Stimulated activated CD8-positive, alpha-beta memory T cell treated with anti-CD3 and anti-CD28 coated beads, Interleukin-4, amount 100 ng/mL, for 1 hour (primary cell): Measurements from ENCODE around the gene COL6A3.

Experiments used
- DNase-seq, 2 donors: peaks; one replicate each; pipeline ENCODE4 v3.0.0-alpha.2; 2020; ENCODE audit warnings: low read depth in 2 of 2, low spot score in 1 of 2

Gene COL6A3

DNA sequence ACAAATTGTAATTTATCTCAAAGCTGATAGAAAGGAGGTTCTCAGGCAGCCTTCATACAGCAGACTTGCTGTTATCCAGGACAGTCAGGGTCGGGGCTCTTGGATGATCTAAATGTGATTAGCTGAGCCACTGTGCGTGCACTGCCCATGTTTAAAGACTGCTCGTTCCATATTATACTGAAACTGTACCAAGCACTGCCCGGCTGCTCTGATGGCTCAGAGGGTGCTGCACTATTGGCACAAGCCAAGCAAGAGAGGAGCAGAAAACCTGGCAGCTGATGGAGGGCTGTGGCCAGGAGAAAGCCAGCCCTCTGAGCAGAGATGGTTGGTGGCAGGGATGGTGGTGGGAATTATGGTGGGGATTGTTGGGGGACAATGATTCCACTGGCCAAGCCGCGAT lies 63.4 kb downstream of the COL6A3 start:
- DNase-seq = no peak

DNA sequence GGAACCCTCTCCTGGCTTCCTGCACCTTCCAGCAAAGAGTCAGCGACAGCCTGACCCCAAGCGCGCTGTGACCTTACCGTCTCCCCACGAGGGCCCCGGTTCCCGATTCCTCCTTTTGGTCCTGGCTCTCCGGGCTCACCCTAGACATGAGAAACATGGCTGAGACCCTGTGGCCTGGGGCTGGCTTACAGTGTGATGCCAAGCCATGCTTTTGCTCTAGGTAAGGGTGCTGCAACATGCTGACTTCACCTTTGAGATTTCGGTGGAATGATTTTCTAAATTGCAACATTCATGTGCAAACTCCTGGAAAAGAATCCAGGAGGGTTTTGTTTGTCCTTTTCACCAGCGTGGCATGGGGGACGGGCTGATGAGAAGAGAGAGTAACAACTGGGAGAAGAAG lies 63.9 kb downstream of the COL6A3 start:
- DNase-seq = no peak

DNA sequence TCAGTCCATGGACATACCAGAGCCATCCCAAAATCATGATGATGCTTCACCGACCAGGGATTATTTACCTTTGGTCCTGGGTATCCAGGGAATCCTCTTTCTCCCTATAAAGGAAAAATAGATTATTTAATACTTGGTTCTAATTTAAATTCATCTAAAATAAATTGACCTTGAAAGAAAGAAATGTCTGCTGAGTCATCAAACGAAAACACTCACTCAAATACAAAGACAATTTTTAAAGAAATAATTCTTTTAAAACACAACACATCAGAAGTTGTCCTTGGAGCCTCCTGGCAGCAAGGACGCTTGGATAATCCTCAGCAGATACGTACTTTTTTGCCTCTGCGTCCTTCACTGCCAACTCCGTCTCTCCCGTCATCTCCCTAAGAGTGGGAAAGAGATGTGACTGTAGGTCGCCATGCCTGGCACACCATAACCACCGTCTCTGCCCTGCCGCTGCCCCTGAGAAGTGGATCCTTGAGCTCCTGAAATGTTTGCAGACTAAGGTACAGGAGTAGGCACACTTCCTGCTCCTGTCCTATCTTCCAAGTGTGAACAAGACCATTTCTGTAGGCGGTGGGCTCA lies 65.6 kb downstream of the COL6A3 start:
- no peak for DNase-seq

DNA sequence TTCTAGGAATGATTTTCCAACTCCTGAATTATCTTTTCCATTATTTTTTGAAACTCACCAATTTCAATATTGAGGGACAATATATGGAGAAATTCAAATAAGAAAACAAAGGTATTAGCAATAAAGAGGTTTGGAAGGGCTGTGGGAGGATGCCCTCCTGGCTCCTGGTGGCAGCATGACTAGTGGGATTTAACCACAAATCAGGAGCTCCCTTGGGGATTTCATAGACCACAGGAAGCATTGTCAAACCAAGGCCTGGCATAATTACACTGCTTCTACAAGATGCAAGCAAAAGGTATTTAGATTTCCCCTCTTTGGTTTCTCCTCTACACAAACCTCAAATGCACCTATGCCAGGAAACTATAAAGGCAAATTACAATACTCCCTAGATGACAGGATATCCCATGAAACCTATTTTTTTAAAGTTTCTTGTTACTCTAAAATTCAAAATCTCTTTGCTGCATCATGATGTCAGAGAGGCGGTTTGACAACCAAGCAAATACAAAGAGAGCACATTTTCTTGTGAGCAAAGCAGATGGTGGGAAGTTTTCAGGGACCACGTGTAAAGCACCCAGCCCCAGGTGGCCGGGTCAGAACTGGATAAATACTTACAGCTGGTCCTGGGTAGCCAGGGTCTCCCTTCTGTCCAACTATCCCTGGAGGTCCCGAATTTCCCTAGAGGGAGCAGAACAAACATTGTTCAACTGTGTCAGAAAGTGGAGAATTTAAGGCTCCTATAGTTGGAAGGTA lies 67.9 kb downstream of the COL6A3 start:
- no peak for DNase-seq

DNA sequence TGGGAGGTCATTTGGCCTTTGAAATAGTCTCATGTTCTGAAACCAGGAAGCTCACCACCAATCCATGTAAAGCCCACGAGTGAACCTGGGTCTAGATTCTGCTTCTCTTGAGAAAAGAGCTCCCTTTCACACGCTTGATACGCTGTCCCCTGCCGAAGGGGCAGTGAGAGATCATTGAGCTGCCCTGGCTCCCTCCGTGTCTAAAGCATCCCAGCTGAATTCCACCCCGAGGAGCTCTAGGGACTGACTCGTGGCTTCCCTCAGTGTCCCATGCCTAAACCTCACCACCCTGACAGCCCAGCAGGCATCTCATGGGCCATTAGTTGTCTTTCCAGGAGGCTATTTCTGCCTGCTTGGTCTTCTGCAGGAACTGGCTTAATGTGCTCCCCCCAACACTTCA lies 68.6 kb downstream of the COL6A3 start:
- no peak for DNase-seq

DNA sequence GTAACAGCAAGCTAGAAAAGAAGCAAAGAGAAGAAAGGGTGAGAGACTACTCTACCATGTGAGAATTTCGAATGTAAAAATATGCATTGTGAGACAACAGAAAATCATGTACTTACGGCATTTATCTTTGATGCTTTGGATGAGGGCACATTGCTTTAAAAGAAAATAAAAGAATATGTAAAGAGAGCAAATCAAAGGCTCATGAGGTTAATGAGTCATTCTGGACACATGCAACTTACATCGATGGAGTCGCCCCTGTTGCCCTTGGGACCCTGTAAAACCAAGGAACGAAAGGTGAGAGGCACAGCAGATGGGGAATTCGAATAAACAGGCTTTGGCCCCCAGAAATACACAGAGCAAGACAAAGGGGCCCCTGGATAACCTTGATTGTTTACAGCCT lies 69.0 kb downstream of the COL6A3 start:
- DNase-seq = no peak

- no peak for DNase-seq
Observed at GRCh38 chr2:237343993-237344392, 70.0 kb downstream of the COL6A3 start.

DNA sequence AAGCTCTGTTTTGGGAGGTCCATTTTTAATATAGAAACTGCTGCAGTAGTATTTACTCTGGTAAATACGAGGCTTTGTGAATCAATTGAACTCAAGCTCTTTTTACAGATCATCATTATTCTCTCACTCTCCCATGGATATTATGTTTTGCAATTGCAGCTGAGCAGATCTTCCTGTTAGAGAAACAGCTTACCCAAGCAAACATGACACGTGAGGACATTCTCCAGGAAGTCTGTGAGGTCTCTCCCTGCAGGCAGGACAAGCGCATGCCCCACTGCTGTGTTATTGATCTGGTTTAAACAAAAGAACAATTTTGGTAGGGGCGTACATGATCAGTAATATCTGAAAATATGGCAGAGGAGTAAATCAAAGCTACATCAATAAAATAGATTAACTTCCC lies 72.1 kb downstream of the COL6A3 start:
- no peak for DNase-seq

- DNase-seq = no peak
Observed at GRCh38 chr2:237337586-237337985, 76.4 kb downstream of the COL6A3 start.

DNA sequence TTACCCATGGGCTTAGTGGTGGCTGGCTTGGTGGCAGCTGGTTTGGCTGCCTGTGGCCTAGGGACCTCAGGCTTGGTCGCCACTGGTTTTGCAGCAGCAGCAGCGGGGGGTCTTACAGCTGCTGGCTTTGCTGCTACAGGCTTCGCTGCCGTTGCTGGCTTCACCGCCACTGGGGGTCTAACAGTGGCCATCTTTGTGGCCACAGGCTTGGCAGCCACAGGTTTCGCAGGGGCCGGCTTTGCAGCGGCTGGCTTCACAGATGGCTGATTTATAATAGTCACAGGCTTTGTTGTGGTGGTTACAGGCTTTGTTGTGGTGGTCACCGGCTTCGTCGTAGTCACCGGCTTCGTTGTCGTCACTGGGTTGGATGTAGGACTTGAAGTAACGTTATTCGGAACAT lies 77.8 kb downstream of the COL6A3 start:
- DNase-seq = no peak

- DNase-seq = no peak
Observed at GRCh38 chr2:237333748-237334147, 80.2 kb downstream of the COL6A3 start.

- no peak for DNase-seq
Observed at GRCh38 chr2:237330541-237330940, 83.4 kb downstream of the COL6A3 start.

DNA sequence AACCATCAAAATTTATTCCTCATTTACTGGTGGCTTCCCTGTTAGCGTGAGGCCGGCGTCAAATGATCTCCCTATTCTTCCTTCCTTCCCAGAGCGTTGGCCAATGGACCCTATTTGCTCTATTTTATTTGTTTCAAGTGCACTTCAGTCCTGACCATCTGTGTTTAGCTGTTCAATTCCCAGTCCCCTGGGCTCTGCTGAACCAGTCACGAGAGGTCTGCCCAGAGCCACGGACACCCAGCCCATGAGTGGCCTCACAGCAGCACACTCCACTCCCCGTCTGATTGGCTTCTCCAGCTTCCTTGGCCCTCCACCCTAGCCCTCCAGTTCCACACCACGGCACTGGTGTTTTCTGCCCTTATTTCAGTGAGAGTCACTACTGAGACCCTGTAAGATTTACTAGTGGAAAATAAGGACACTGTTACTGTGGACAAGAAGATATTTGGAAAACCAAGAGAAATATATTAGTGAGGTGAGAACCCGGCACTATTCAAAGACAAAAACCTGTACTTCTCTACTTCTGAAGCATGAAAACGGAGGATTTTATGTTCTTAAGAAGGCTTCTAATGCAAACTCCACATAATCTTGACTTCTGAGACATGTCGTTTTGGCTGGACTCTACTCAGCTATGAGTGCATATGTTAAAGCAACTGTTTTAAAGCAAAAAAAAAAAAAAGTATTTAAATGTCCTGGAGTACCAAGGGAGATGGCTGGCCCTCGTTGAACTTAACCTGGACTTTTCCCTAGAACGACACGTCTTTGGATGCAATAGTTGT lies 86.6 kb downstream of the COL6A3 start:
- DNase-seq = no peak

DNA sequence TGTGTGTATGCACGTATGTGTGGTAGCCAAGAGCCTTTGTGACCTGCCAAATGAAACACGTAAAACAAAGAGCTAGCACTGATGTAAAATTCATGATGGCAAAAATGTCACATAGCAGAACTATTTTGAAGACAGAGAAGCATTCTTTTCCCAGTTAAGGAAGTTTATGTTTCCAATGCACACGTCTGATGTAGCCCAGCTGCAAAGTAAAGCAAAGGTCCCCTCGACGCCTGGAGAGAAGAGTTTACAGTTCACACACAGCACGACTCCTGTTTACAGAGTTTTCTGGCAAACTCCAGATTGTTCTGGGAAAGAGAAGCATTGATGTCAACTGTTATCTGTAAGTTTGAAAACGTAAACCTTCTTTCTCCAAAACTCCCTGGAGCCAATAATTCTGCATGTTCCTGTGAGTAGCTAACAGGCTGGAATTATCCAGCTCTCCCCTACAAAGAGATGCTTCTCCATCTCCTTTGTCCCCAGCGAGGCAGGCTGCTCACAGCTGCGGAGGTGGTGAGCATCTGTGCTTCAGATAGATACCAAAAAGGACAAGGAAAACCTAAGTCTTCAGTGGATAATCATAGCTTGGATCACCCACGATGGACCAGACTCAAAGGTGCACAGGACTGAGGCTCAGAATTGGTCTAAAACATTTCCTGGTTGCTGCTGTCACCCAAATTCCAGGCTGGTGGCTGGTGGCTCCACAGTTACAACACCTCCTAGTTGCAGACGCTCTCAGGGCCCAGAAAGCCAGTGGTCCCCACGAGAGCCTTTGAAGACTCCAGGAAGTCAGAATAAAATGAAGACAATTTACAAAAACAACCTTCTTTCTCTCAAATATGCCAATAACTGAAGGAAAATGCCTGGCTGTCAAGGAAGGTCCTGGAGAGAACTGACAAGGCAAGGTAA lies 87.4 kb downstream of the COL6A3 start:
- DNase-seq = no peak

- DNase-seq = no peak
Observed at GRCh38 chr2:237324837-237325236, 89.1 kb downstream of the COL6A3 start.

DNA sequence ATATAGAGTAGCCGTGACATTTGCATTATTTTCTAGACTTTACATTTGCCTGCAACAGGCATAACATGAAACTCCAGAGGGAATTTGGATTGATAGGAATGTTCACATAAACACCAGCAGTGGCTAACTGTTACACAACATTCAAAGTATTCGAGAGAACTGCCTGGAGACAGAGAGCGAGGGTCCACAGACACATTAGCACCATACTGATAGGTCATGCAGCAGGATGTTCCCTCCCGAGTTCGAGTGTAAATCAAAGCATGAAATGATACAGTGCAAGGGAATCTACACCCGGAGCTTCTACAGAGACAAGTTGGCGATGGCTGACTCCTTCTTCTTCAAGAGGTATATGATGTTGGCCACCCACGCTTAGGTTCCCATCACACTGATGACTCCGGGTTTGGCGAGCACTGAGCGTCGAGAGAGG lies 89.5 kb downstream of the COL6A3 start:
- DNase-seq = no peak

GRCh38 chr2:237323656-237324055 lies 90.3 kb downstream of the COL6A3 start:
- no peak for DNase-seq

DNA sequence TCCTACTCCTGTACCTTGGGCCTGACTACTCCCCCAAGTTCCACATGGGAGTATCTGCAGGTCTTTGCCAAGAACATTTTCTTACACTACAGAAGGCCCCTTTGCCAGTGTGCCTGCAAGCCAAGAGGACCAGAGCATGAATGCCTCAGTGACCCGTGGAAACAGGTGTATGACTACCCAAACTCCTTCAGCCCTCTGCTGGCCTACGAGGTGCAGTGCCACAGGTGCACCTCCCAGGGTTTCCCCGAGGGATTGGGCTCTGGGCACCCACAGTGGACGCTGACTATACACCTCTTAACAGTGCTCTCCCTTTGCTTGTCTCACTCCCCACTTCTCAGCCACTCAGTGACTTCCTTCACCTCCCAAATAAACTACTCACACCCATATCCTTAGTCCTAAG lies 91.4 kb downstream of the COL6A3 start:
- no peak for DNase-seq

DNA sequence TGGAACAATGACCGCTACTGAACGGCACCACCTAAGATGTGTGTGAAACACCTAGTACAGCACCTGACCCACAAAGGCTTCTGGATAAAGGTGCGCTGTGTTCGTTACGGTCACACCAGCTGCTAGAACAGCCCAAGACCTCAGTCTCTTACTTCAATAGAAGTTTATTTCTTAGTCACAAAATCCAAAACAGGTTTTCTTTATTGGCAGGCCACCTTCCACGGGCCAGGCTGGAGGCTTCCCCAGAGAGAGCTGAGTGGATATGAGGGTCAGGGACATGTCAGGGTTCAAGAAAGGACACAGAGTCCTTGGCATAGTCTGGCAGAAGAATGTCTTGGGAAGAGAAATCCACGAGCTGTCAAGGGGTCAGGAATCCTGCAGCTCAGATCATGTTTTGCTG lies 92.2 kb downstream of the COL6A3 start:
- no peak for DNase-seq

DNA sequence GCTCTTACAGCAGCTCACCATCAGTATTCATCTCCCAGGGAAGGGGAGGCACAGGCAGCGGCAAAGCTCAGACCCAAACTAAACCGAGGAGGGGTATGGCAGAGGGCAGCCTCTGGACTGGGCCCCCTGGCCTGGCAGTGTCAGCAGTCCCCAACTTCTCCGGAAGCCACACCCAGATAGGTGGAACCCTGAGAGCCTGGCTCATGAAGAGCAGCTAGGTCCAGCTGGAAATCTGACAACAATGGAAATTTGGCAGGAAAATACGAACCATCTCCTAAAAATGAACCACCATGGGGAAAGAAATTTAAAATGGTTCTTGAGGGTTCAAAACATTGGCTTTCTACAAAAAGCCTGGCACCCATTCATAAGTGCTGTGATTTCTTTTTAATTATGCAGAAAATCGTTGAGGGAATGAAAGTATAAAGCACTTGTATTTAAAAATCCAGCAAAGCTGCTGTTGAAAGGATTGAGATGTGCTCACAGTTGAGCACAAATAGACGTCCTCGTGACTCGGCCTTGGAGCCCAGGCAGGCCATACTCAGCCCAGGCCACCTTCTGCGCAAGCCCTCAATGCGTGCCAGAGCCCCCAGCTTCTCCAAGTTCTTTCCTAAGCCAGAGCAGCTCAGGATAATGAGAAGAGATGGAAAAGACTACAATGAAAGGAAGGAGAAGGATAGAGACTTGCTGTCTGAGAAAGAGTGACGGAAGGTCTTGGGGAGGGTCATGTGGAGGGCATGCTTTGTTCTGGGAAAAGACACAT lies 93.0 kb downstream of the COL6A3 start:
- DNase-seq = no peak

DNA sequence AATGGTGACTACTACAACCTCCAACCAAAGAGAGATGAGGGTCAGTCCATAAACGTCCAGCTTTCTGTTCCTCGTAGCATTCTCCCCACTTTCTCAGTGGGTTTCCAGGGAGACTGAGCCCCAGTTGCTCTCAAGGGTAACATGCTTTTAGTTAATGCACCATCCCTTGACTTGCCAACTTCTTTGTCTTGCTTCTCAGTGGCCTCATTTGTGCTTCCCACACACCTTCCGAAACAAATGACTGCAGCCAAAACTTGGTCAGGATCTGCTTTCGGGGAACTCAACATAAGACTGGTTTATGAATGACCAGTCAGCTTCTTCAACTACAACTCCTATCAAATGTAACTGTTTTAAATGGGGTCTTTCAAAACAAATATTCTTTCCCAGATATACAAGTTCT lies 94.1 kb downstream of the COL6A3 start:
- no peak for DNase-seq
